ENCODE data around the gene ATXN3. TPM values are rescaled to one million over a fixed set of nuclear protein-coding genes. Genes with fewer than 3 reads are reported as not detected.

Gene ATXN3
- 37.8 TPM for total RNA-seq

GRCh38 chr14:92106143-92106926, at the start of gene ATXN3:
Gene ATXN3 (minus strand): TSS chr14:92106582. CDS start chr14:92106552, 30 bp downstream.
- H3K4me1 ChIP-seq = peaks cover 39% of the 10 kb centered on the region
- TF ChIP-seq POLR2A (IDR thresholded peaks at IDR 0.05) = peak in 1 of 2 donors; percentile 39
- peak; percentile 31 to 76 (median 53) for TF ChIP-seq CTCF (IDR thresholded peaks at IDR 0.05)
- TF ChIP-seq POLR2AphosphoS5 (IDR thresholded peaks at IDR 0.05; ENCODE audit: insufficient read depth in 1 of 2, low read depth in 1 of 2) = peak; percentile 13 to 84
- peak; percentile 98 for DNase-seq (ENCODE audit: extremely low spot score in 2 of 2)
- H3K27me3 ChIP-seq = no peaks in the 10 kb centered on the region
- peak within 1 kb of the TSS; percentile 95 for H3K27ac ChIP-seq
- peak within 1 kb of the TSS; percentile 75 to 80 for H3K4me3 ChIP-seq
- H3K36me3 ChIP-seq = no peaks in the 10 kb centered on the region
- intact Hi-C loops (cut with DNase I) = no loop called here
- no peaks in the 10 kb centered on the region for H3K9me3 ChIP-seq

- Histone ChIP-seq H3K4me1 (no peaks in the 10 kb centered on the region), H3K36me3 (peaks cover 0 to 54% of the 10 kb centered on the region in 2 donors), H3K27me3 (no peaks in the 10 kb centered on the region), H3K9me3 (no peaks in the 10 kb centered on the region), H3K4me3 (no peak overlapping the region), H3K27ac (no peak overlapping the region)
- no peak for TF ChIP-seq POLR2A (IDR thresholded peaks at IDR 0.05)
- TF ChIP-seq POLR2AphosphoS5 (IDR thresholded peaks at IDR 0.05; ENCODE audit: insufficient read depth in 1 of 2, low read depth in 1 of 2) = no peak
- TF ChIP-seq CTCF (IDR thresholded peaks at IDR 0.05) = no peak
- DNase-seq (ENCODE audit: extremely low spot score in 2 of 2) = no peak
- intact Hi-C loops (cut with DNase I) = no loop called here
Measured at GRCh38 chr14:92154283-92154942, 48.0 kb upstream of the ATXN3 start.

GRCh38 chr14:92153581-92153980, 47.2 kb upstream of the ATXN3 start:
- Histone ChIP-seq H3K4me1 (no peaks in the 10 kb centered on the region), H3K27ac (no peak overlapping the region), H3K9me3 (no peaks in the 10 kb centered on the region), H3K27me3 (no peaks in the 10 kb centered on the region), H3K36me3 (peaks cover 0 to 51% of the 10 kb centered on the region in 2 donors), H3K4me3 (no peak overlapping the region)
- intact Hi-C loops (cut with DNase I) = no loop called here
- no peak for TF ChIP-seq POLR2AphosphoS5 (IDR thresholded peaks at IDR 0.05; ENCODE audit: insufficient read depth in 1 of 2, low read depth in 1 of 2)
- no peak for TF ChIP-seq POLR2A (IDR thresholded peaks at IDR 0.05)
- TF ChIP-seq CTCF (IDR thresholded peaks at IDR 0.05) = no peak
- no peak for DNase-seq (ENCODE audit: extremely low spot score in 2 of 2)

- Histone ChIP-seq H3K27me3 (no peaks in the 10 kb centered on the region), H3K9me3 (no peaks in the 10 kb centered on the region), H3K4me1 (no peaks in the 10 kb centered on the region), H3K4me3 (no peak overlapping the region), H3K27ac (no peak overlapping the region), H3K36me3 (peaks cover 0 to 61% of the 10 kb centered on the region in 2 donors)
- TF ChIP-seq CTCF (IDR thresholded peaks at IDR 0.05) (no peak), POLR2A (IDR thresholded peaks at IDR 0.05) (no peak), POLR2AphosphoS5 (IDR thresholded peaks at IDR 0.05; ENCODE audit: insufficient read depth in 1 of 2, low read depth in 1 of 2) (no peak)
- intact Hi-C loops (cut with DNase I) = no loop called here
- DNase-seq (ENCODE audit: extremely low spot score in 2 of 2) = no peak
Measured at GRCh38 chr14:92144708-92145107, 38.3 kb upstream of the ATXN3 start.

GRCh38 chr14:92143962-92144361, 37.6 kb upstream of the ATXN3 start:
- Histone ChIP-seq H3K4me3 (no peak overlapping the region), H3K4me1 (no peaks in the 10 kb centered on the region), H3K27me3 (no peaks in the 10 kb centered on the region), H3K9me3 (no peaks in the 10 kb centered on the region), H3K36me3 (peaks cover 0 to 59% of the 10 kb centered on the region in 2 donors), H3K27ac (no peak overlapping the region)
- intact Hi-C loops (cut with DNase I) = no loop called here
- no peak for DNase-seq (ENCODE audit: extremely low spot score in 2 of 2)
- TF ChIP-seq CTCF (IDR thresholded peaks at IDR 0.05) (no peak), POLR2A (IDR thresholded peaks at IDR 0.05) (no peak), POLR2AphosphoS5 (IDR thresholded peaks at IDR 0.05; ENCODE audit: insufficient read depth in 1 of 2, low read depth in 1 of 2) (no peak)

Data from vagina (tissue), 2 donors.